Measurements from ENCODE around the gene PRKRIP1. TPM values are rescaled to one million over a fixed set of nuclear protein-coding genes. Genes with fewer than 3 reads are reported as not detected.

Gene PRKRIP1
- total and polyA plus RNA-seq, 2 experiments from 2014 or later: 25.5 to 29.1 TPM

DNA sequence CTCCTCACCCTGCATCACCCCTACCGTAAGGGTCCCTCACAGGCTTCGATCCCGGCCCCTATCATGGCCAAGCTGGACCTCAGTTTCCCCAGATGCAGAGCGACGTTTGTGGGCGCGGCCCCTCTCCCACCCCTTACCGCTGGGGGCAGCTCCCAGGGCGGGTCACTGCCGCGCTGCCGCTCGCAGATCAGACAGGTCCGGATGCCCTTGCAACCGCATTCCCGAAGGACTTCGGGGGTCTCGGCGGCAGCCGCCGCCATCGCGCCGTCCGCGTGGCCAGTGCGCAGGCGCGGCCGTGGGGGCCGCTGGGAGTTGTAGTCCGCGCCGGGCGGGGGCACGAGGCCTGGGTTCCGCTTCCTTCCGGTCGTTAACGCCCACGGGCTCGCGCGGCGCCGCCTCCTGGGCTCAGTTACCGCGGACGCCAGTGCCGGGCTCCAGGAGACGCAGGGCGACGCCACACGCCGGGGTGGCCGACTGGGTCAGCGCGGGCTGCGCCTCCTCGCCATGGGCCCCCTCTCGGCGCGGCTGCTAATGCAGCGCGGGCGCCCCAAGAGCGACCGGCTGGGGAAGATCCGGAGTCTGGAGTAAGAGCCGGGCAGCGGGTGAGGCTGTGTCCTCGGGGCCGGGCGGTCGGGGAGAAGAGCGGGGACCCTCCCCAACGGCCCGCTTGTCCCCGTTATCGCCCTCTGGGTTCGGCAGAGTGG, 68.6 kb downstream of the PRKRIP1 start, which contains the start of the genes ALKBH4 and LRWD1:
ALKBH4 (minus strand) TSS at position 287 of the 704 bp plus-strand sequence; CDS start at position 260, 27 bp downstream.
LRWD1 (plus strand) TSS at position 408 of the 704 bp plus-strand sequence; CDS start at position 505, 97 bp downstream.
- peak; percentile 82 for ATAC-seq
- Mint-ChIP-seq H3K27me3 (ENCODE audit: insufficient read depth, low read depth, poor library complexity) (peaks cover 16% of the 10 kb centered on the region), H3K9me3 (peaks cover 3% of the 10 kb centered on the region; the same call in 1 of the 3 replicates), H3K27ac (peak within 1 kb of the TSS; percentile 88), H3K4me1 (peaks cover 18% of the 10 kb centered on the region), H3K36me3 (ENCODE audit: low read depth) (peaks cover 13% of the 10 kb centered on the region), H3K4me3 (peak within 1 kb of the TSS; percentile 98)
- H2AFZ ChIP-seq: peak within 1 kb of the TSS; percentile 100
- no peaks in the 10 kb centered on the region for H3K9me2 ChIP-seq (ENCODE audit: insufficient read depth)
- H3K4me1 ChIP-seq (ENCODE audit: insufficient read depth): 0 out of 2 replicates have a peak, but pooled peaks cover 11% of the 10 kb centered on the region
- peak within 1 kb of the TSS; percentile 98 for H3K4me2 ChIP-seq
- H3K27me3 ChIP-seq (ENCODE audit: insufficient read depth): no peaks in the 10 kb centered on the region
- H3F3A ChIP-seq (replicated peaks; ENCODE audit: low read depth): peaks cover 6% of the 10 kb centered on the region; the same call in 1 of the 2 replicates
- no peaks in the 10 kb centered on the region for H3K36me3 ChIP-seq (ENCODE audit: insufficient read depth)
- TF ChIP-seq, protein P1, sequence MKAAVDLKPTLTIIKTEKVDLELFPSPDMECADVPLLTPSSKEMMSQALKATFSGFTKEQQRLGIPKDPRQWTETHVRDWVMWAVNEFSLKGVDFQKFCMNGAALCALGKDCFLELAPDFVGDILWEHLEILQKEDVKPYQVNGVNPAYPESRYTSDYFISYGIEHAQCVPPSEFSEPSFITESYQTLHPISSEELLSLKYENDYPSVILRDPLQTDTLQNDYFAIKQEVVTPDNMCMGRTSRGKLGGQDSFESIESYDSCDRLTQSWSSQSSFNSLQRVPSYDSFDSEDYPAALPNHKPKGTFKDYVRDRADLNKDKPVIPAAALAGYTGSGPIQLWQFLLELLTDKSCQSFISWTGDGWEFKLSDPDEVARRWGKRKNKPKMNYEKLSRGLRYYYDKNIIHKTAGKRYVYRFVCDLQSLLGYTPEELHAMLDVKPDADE (IDR thresholded peaks at IDR 0.05): peak; percentile 86
- no peak for TF ChIP-seq CREB1 (CRISPR knock-in tag; IDR thresholded peaks at IDR 0.05; ENCODE audit: low read depth)
- TF ChIP-seq, protein P2, sequence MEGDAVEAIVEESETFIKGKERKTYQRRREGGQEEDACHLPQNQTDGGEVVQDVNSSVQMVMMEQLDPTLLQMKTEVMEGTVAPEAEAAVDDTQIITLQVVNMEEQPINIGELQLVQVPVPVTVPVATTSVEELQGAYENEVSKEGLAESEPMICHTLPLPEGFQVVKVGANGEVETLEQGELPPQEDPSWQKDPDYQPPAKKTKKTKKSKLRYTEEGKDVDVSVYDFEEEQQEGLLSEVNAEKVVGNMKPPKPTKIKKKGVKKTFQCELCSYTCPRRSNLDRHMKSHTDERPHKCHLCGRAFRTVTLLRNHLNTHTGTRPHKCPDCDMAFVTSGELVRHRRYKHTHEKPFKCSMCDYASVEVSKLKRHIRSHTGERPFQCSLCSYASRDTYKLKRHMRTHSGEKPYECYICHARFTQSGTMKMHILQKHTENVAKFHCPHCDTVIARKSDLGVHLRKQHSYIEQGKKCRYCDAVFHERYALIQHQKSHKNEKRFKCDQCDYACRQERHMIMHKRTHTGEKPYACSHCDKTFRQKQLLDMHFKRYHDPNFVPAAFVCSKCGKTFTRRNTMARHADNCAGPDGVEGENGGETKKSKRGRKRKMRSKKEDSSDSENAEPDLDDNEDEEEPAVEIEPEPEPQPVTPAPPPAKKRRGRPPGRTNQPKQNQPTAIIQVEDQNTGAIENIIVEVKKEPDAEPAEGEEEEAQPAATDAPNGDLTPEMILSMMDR (conservative IDR thresholded peaks at IDR 0.05; ENCODE audit: low read depth in 2 of 2): peak in 1 of 2 experiments; percentile 12; a peak in 1 of 4 replicates
- peak; percentile 82 for TF ChIP-seq POLR2AphosphoS5 (IDR thresholded peaks at IDR 0.05; ENCODE audit: low read depth)
- H4K20me1 ChIP-seq (replicated peaks; ENCODE audit: insufficient read depth): no peaks in the 10 kb centered on the region
- DNase-seq (ENCODE audit: low spot score): peak; percentile 90
- H3K79me2 ChIP-seq (replicated peaks; ENCODE audit: insufficient read depth): peaks cover 21% of the 10 kb centered on the region
- peak within 1 kb of the TSS; percentile 99 for H3K4me3 ChIP-seq
- H3K27ac ChIP-seq (ENCODE audit: low read depth): no peak within 1 kb of the TSS

DNA sequence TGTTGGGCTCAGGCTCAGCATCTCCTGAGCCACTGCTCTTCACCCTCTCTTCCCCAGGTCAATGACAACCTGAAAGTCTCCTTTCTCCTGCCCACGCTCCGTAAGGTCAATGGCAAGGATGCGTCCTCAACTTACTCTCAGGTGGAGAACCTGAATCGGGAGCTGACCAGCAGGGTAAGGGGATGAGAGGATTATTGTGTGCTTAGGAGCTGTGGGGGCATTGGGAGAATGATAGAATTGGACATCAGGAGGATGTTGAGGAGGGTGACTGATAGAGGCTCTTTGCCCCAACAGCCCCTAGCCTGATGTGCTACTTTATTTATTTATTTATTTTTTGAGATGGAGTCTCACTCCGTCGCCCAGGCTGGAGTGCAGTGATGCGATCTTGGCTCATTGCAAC, 69.9 kb downstream of the PRKRIP1 start:
- H3K4me3 Mint-ChIP-seq: peak overlapping the region; percentile 98
- peaks cover 16% of the 10 kb centered on the region for H3K36me3 Mint-ChIP-seq (ENCODE audit: low read depth)
- DNase-seq (ENCODE audit: low spot score): no peak
- H3K27me3 Mint-ChIP-seq (ENCODE audit: insufficient read depth, low read depth, poor library complexity): peaks cover 19% of the 10 kb centered on the region
- Histone ChIP-seq H3K36me3 (ENCODE audit: insufficient read depth) (no peaks in the 10 kb centered on the region), H3K4me1 (ENCODE audit: insufficient read depth) (0 out of 2 replicates have a peak, but pooled peaks cover 11% of the 10 kb centered on the region), H3K79me2 (replicated peaks; ENCODE audit: insufficient read depth) (peaks cover 21% of the 10 kb centered on the region), H4K20me1 (replicated peaks; ENCODE audit: insufficient read depth) (peaks cover 4% of the 10 kb centered on the region; the same call in 1 of the 2 replicates), H3K27me3 (ENCODE audit: insufficient read depth) (no peaks in the 10 kb centered on the region), H3K9me2 (ENCODE audit: insufficient read depth) (no peaks in the 10 kb centered on the region), H2AFZ (no peak overlapping the region), H3K27ac (ENCODE audit: low read depth) (no peak overlapping the region), H3K4me2 (peak overlapping the region; percentile 98), H3K4me3 (peak overlapping the region; percentile 99), H3F3A (replicated peaks; ENCODE audit: low read depth) (peaks cover 6% of the 10 kb centered on the region; the same call in 1 of the 2 replicates)
- H3K9me3 Mint-ChIP-seq: peaks cover 3% of the 10 kb centered on the region; the same call in 1 of the 3 replicates
- ATAC-seq: no peak
- H3K27ac Mint-ChIP-seq: no peak overlapping the region
- H3K4me1 Mint-ChIP-seq: peaks cover 18% of the 10 kb centered on the region
- TF ChIP-seq, protein P2 (conservative IDR thresholded peaks at IDR 0.05; ENCODE audit: low read depth in 2 of 2): no peak
- TF ChIP-seq EZH2phosphoT487 (IDR thresholded peaks at IDR 0.05; ENCODE audit: unreplicated experiment) (no peak), ZNF331 (CRISPR knock-in tag; IDR thresholded peaks at IDR 0.05; ENCODE audit: low read depth) (no peak), EZH2 (IDR thresholded peaks at IDR 0.05; ENCODE audit: low read depth, unreplicated experiment) (no peak), STAT1 (IDR thresholded peaks at IDR 0.05; ENCODE audit: unreplicated experiment) (no peak), CREB1 (CRISPR knock-in tag; IDR thresholded peaks at IDR 0.05; ENCODE audit: low read depth) (no peak), JUNB (IDR thresholded peaks at IDR 0.05; ENCODE audit: unreplicated experiment) (no peak)
- TF ChIP-seq, protein P1 (IDR thresholded peaks at IDR 0.05): no peak
- TF ChIP-seq, protein P3, sequence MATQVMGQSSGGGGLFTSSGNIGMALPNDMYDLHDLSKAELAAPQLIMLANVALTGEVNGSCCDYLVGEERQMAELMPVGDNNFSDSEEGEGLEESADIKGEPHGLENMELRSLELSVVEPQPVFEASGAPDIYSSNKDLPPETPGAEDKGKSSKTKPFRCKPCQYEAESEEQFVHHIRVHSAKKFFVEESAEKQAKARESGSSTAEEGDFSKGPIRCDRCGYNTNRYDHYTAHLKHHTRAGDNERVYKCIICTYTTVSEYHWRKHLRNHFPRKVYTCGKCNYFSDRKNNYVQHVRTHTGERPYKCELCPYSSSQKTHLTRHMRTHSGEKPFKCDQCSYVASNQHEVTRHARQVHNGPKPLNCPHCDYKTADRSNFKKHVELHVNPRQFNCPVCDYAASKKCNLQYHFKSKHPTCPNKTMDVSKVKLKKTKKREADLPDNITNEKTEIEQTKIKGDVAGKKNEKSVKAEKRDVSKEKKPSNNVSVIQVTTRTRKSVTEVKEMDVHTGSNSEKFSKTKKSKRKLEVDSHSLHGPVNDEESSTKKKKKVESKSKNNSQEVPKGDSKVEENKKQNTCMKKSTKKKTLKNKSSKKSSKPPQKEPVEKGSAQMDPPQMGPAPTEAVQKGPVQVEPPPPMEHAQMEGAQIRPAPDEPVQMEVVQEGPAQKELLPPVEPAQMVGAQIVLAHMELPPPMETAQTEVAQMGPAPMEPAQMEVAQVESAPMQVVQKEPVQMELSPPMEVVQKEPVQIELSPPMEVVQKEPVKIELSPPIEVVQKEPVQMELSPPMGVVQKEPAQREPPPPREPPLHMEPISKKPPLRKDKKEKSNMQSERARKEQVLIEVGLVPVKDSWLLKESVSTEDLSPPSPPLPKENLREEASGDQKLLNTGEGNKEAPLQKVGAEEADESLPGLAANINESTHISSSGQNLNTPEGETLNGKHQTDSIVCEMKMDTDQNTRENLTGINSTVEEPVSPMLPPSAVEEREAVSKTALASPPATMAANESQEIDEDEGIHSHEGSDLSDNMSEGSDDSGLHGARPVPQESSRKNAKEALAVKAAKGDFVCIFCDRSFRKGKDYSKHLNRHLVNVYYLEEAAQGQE (IDR thresholded peaks at IDR 0.05; ENCODE audit: unreplicated experiment): no peak

All from GM23338 (cell line).